ENCODE measurements around the gene FKBP8.

FKBP8 gene

GRCh38 chr19:18558604-18559003 is 15.2 kb upstream of the FKBP8 start:
- TF ChIP-seq TCF12 (IDR thresholded peaks at IDR 0.05; ENCODE audit: low read depth), result no peak
- TF ChIP-seq RAD21 (IDR thresholded peaks at IDR 0.05; ENCODE audit: low read depth), result no peak
- no peak for TF ChIP-seq TAF1 (IDR thresholded peaks at IDR 0.05; ENCODE audit: low read depth)

DNA sequence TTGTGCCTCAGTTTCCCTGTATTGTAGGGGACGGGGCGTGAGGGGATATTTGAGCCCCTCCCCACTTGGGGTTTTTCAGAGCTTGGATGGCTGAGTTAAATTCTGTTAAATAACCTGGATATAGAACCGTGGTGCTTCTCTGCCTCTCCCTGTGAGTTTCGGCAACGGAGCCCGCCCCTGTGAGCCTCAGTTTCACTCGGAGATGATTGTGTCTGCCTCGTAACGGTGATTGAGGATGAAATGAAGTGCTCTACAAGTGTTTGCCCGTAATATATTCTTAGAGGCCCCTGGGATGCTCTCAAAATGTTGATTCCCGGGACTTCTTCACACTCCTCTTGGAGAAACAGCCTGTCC is 14.8 kb upstream of the FKBP8 start:
- TF ChIP-seq ZBTB7A (IDR thresholded peaks at IDR 0.05; ENCODE audit: low read depth) (no peak), FOXM1 (IDR thresholded peaks at IDR 0.05; ENCODE audit: borderline replicate concordance, low read depth) (no peak), USF1 (IDR thresholded peaks at IDR 0.05) (no peak), EP300 (IDR thresholded peaks at IDR 0.05; ENCODE audit: borderline replicate concordance) (no peak), RAD21 (IDR thresholded peaks at IDR 0.05; ENCODE audit: low read depth) (no peak), EGR1 (IDR thresholded peaks at IDR 0.05) (no peak), CEBPB (IDR thresholded peaks at IDR 0.05) (no peak), MAX (IDR thresholded peaks at IDR 0.05) (no peak), NFIC (IDR thresholded peaks at IDR 0.05) (no peak), CREB1 (IDR thresholded peaks at IDR 0.05; ENCODE audit: low read depth) (no peak), TCF12 (IDR thresholded peaks at IDR 0.05; ENCODE audit: low read depth) (no peak), TEAD4 (IDR thresholded peaks at IDR 0.05) (no peak), TAF1 (IDR thresholded peaks at IDR 0.05; ENCODE audit: low read depth) (no peak), YY1 (IDR thresholded peaks at IDR 0.05; ENCODE audit: low read depth) (no peak)
- TF ChIP-seq, protein P1, sequence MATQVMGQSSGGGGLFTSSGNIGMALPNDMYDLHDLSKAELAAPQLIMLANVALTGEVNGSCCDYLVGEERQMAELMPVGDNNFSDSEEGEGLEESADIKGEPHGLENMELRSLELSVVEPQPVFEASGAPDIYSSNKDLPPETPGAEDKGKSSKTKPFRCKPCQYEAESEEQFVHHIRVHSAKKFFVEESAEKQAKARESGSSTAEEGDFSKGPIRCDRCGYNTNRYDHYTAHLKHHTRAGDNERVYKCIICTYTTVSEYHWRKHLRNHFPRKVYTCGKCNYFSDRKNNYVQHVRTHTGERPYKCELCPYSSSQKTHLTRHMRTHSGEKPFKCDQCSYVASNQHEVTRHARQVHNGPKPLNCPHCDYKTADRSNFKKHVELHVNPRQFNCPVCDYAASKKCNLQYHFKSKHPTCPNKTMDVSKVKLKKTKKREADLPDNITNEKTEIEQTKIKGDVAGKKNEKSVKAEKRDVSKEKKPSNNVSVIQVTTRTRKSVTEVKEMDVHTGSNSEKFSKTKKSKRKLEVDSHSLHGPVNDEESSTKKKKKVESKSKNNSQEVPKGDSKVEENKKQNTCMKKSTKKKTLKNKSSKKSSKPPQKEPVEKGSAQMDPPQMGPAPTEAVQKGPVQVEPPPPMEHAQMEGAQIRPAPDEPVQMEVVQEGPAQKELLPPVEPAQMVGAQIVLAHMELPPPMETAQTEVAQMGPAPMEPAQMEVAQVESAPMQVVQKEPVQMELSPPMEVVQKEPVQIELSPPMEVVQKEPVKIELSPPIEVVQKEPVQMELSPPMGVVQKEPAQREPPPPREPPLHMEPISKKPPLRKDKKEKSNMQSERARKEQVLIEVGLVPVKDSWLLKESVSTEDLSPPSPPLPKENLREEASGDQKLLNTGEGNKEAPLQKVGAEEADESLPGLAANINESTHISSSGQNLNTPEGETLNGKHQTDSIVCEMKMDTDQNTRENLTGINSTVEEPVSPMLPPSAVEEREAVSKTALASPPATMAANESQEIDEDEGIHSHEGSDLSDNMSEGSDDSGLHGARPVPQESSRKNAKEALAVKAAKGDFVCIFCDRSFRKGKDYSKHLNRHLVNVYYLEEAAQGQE (IDR thresholded peaks at IDR 0.05; ENCODE audit: low read depth), result no peak

DNA sequence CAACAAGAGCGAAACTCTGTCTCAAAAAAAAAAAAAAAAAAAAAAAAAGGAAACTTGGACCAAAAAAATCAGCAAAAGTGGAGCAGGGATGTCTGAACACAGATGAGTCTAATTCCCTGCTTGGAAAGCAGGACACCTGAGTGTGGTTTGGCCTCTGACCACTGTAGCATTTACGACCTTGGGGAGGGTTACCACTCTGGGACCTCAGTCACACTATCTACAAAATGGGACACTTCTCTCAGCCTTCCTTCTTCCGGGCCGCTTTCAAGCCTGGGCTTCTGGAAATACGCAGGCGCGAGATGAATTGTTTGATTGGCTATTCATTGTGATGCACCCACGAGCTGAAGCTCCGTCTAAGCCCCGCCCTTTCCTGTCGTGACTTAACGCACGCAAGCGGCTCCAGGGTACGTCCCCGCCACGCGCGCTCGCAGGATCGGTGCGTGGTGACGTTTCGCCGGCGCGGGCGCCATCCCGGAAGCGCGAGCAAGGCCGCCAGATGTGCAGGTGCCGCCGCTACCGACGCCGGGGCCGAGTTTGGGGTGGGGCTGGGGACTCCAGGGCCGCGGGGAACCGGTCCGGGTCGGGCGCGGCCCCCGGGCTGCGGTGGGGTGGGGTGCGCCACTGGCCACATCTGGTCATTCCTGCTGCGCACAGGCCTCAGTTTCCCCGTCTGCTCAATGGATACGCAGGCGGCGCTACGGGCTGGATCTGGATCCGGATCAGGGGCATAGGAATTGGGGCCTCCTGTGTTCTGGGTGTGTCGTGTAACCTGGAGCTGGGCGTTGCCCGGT is 14.2 kb upstream of the FKBP8 start, which contains the start of gene KXD1:
TSS of gene KXD1 (plus strand) at position 460 of the 791 bp plus-strand sequence. CDS start 4,187 bp downstream, outside the sequence.
- TF ChIP-seq TCF12 (IDR thresholded peaks at IDR 0.05; ENCODE audit: low read depth), result peak; percentile 49; the same call in 1 of the 2 replicates
- TF ChIP-seq EP300 (IDR thresholded peaks at IDR 0.05; ENCODE audit: borderline replicate concordance), result peak; percentile 23; the same call in 1 of the 2 replicates
- TF ChIP-seq TEAD4 (IDR thresholded peaks at IDR 0.05), result no peak
- TF ChIP-seq CREB1 (IDR thresholded peaks at IDR 0.05; ENCODE audit: low read depth), result peak; percentile 86
- TF ChIP-seq USF1 (IDR thresholded peaks at IDR 0.05), result peak; percentile 43; the same call in 1 of the 2 replicates
- no peak for TF ChIP-seq EGR1 (IDR thresholded peaks at IDR 0.05)
- TF ChIP-seq MAX (IDR thresholded peaks at IDR 0.05), result peak; percentile 88
- no peak for TF ChIP-seq CEBPB (IDR thresholded peaks at IDR 0.05)
- TF ChIP-seq YY1 (IDR thresholded peaks at IDR 0.05; ENCODE audit: low read depth), result peak; percentile 67

GRCh38 chr19:18551631-18552030 is 8.3 kb upstream of the FKBP8 start:
- TF ChIP-seq ZBTB7A (IDR thresholded peaks at IDR 0.05; ENCODE audit: low read depth) (no peak), RAD21 (IDR thresholded peaks at IDR 0.05; ENCODE audit: low read depth) (no peak)

GRCh38 chr19:18543814-18544475 is 572 bp upstream of the FKBP8 start:
- TF ChIP-seq, protein P1 (IDR thresholded peaks at IDR 0.05; ENCODE audit: low read depth), result no peak
- TF ChIP-seq TAF1 (IDR thresholded peaks at IDR 0.05; ENCODE audit: low read depth), result no peak
- peak; percentile 67; the same call in 1 of the 2 replicates for TF ChIP-seq ZBTB7A (IDR thresholded peaks at IDR 0.05; ENCODE audit: low read depth)
- no peak for TF ChIP-seq TCF12 (IDR thresholded peaks at IDR 0.05; ENCODE audit: low read depth)
- TF ChIP-seq CREB1 (IDR thresholded peaks at IDR 0.05; ENCODE audit: low read depth), result no peak
- TF ChIP-seq NFIC (IDR thresholded peaks at IDR 0.05), result no peak

Measured in Ishikawa (cell line).